GM12865 (cell line): ENCODE data around the gene PLBD2.
A peak's percentile ranks its signal among the peaks of the same experiment; 100 is the strongest.
"Not testable (repeated sequence)": the region's sequence is repeated elsewhere in the genome, so short reads cannot be mapped to it uniquely, and the experiment has no call there.

Experiments
- DNase-seq: peaks from one replicate; pipeline ENCODE4 v3.0.0; 2010; ENCODE audit warnings: low read depth
- H3K4me3 ChIP-seq: 2 replicates; pipeline ENCODE4 v1.5.1; 2011; ENCODE audit warnings: mild to moderate bottlenecking, low read depth, low read length, control low read depth
- CTCF ChIP-seq: IDR thresholded peaks from 2 replicates; pipeline ENCODE4 v1.5.1; 2011; ENCODE audit warnings: low read length, control low read depth, low read depth, inconsistent platforms; ENCODE audit not compliant: insufficient read depth; ENCODE audit errors: missing control alignments

The PLBD2 gene

GRCh38 chr12:113346353-113346752, 12.0 kb upstream of the PLBD2 start:
- TF ChIP-seq CTCF = no peak
- no peak overlapping the region for H3K4me3 ChIP-seq
- DNase-seq = no peak

GRCh38 chr12:113347107-113347506, 11.3 kb upstream of the PLBD2 start:
- DNase-seq = no peak
- no peak for TF ChIP-seq CTCF
- no peak overlapping the region for H3K4me3 ChIP-seq

GRCh38 chr12:113347892-113348291, 10.5 kb upstream of the PLBD2 start:
- DNase-seq = no peak
- no peak for TF ChIP-seq CTCF

GRCh38 chr12:113348849-113349536, 9.4 kb upstream of the PLBD2 start:
- TF ChIP-seq CTCF = no peak
- no peak for DNase-seq

More at GRCh38 chr12:113347892-113348291, 10.5 kb upstream of the PLBD2 start:
- H3K4me3 ChIP-seq = no peak overlapping the region

GRCh38 chr12:113351089-113351488, 7.3 kb upstream of the PLBD2 start:
- no peak for DNase-seq
- no peak for TF ChIP-seq CTCF
- H3K4me3 ChIP-seq = no peak overlapping the region

More at GRCh38 chr12:113348849-113349536, 9.4 kb upstream of the PLBD2 start:
- no peak overlapping the region for H3K4me3 ChIP-seq

GRCh38 chr12:113354192-113354591, 4.2 kb upstream of the PLBD2 start:
- not testable (repeated sequence) for H3K4me3 ChIP-seq, DNase-seq

GRCh38 chr12:113359133-113359938, 949 bp downstream of the PLBD2 start:
- peak overlapping the region; percentile 90 for H3K4me3 ChIP-seq
- no peak for TF ChIP-seq CTCF

More at GRCh38 chr12:113359133-113359938, 949 bp downstream of the PLBD2 start:
- DNase-seq = no peak
